ENCODE measurements around the gene RFLNA. TPM values are rescaled to one million over a fixed set of nuclear protein-coding genes. Genes with fewer than 3 reads are reported as not detected.

RFLNA gene
- total and polyA plus RNA-seq, 2 of the 4 experiments (the other 2 are of a cell fraction), result not detected

GRCh38 chr12:124341645-124342069, 46.8 kb downstream of the RFLNA start:
- DNase-seq (no peak), ATAC-seq (ENCODE audit: low read depth) (no peak)
- H3K9me1 ChIP-seq (ENCODE audit: insufficient read depth, low read length), result peaks cover 2% of the 10 kb centered on the region; the same call in 1 of the 2 replicates
- CTCF ChIA-PET, result no interaction called here
- BruUV-seq (replicated peaks), result no TSS peak
- no peak overlapping the region for H2BK120ac ChIP-seq (ENCODE audit: low read depth, low read length)
- H3K4ac ChIP-seq (ENCODE audit: low read depth, low read length), result no peak overlapping the region
- H2BK15ac ChIP-seq (ENCODE audit: low read depth, low read length), result no peak overlapping the region
- no peaks in the 10 kb centered on the region for H3K27me3 ChIP-seq (ENCODE audit: control insufficient read depth, insufficient read depth, low read length)
- no peak overlapping the region for H2AK9ac ChIP-seq (replicated peaks; ENCODE audit: low read depth, low read length, poor library complexity)
- H2BK5ac ChIP-seq (ENCODE audit: low read depth, low read length, poor library complexity, severe bottlenecking), result no peak overlapping the region
- dilution Hi-C loops (cut with HindIII; ENCODE audit: low sequenced_read_pairs, unreplicated experiment) (no loop called here), intact Hi-C loops (cut with micrococcal nuclease) (no loop called here), in situ Hi-C loops (cut with MboI; ENCODE audit: low sequenced_read_pairs) (no loop called here)
- H3K4me3 ChIP-seq (ENCODE audit: insufficient read depth, low read depth, low read length), result no peak overlapping the region
- no peak overlapping the region for H3K9ac ChIP-seq (ENCODE audit: low read depth, low read length)
- H4K91ac ChIP-seq (ENCODE audit: insufficient read depth, low read depth, low read length), result no peak overlapping the region
- no peak overlapping the region for H4K5ac ChIP-seq (ENCODE audit: low read depth, low read length)
- H2AFZ ChIP-seq (replicated peaks; ENCODE audit: low read length, poor library complexity), result no peak overlapping the region
- no peak overlapping the region for H3K14ac ChIP-seq (replicated peaks; ENCODE audit: low read depth, low read length)
- H3K56ac ChIP-seq (ENCODE audit: extremely low read depth, insufficient read depth, low read length), result no peak overlapping the region
- H4K20me1 ChIP-seq (ENCODE audit: insufficient read depth, low read length), result peaks cover 8% of the 10 kb centered on the region; the same call in 1 of the 2 replicates
- H2BK20ac ChIP-seq (ENCODE audit: low read depth, low read length), result no peak overlapping the region
- H3K36me3 ChIP-seq (ENCODE audit: control insufficient read depth, insufficient read depth, low read length), result peaks cover 78% of the 10 kb centered on the region
- no peaks in the 10 kb centered on the region for H3K9me3 ChIP-seq (ENCODE audit: control insufficient read depth, insufficient read depth, low read length)
- TF ChIP-seq USF2 (IDR thresholded peaks at IDR 0.05; ENCODE audit: low read depth, low read length), result no peak
- no peak for TF ChIP-seq NFE2L2 (IDR thresholded peaks at IDR 0.05; ENCODE audit: low read depth, low read length)
- no peak for TF ChIP-seq RCOR1 (IDR thresholded peaks at IDR 0.05; ENCODE audit: insufficient replicate concordance, low read length)
- TF ChIP-seq MAFK (IDR thresholded peaks at IDR 0.05; ENCODE audit: low read depth, low read length), result no peak
- no peak for TF ChIP-seq POLR2A (IDR thresholded peaks at IDR 0.05; ENCODE audit: low read depth, low read length)
- no peak for TF ChIP-seq CTCF (conservative IDR thresholded peaks at IDR 0.05; ENCODE audit: low read depth, low read length)
- TF ChIP-seq ELK1 (IDR thresholded peaks at IDR 0.05; ENCODE audit: borderline replicate concordance, low read depth, low read length), result no peak
- no peak for TF ChIP-seq CEBPB (IDR thresholded peaks at IDR 0.05; ENCODE audit: low read depth, low read length)
- TF ChIP-seq RFX5 (IDR thresholded peaks at IDR 0.05; ENCODE audit: low read depth, low read length), result no peak
- H3K4me1 ChIP-seq (ENCODE audit: control insufficient read depth, insufficient read depth, low read length), result no peaks in the 10 kb centered on the region
- no peak overlapping the region for H3K18ac ChIP-seq (ENCODE audit: low read depth, low read length)
- no peak overlapping the region for H4K8ac ChIP-seq (ENCODE audit: low read depth in 2 of 2, low read length in 2 of 2)
- no peak overlapping the region for H3K27ac ChIP-seq (ENCODE audit: insufficient read depth, low read length)
- no peak overlapping the region for H3K4me2 ChIP-seq (ENCODE audit: low read depth, low read length)
- no peak overlapping the region for H2AK5ac ChIP-seq (ENCODE audit: low read depth, low read length)
- peaks cover 39 to 46% of the 10 kb centered on the region in 2 experiments for H3K79me1 ChIP-seq (ENCODE audit: low read depth in 1 of 2, low read length in 2 of 2)
- POLR2A ChIA-PET (ENCODE audit: unreplicated experiment), result no interaction called here
- H3K23ac ChIP-seq (ENCODE audit: low read depth, low read length), result no peak overlapping the region
- 94% methylated on average over 14 of the region's 27 CpGs; no CpG with 5 or more reads in 1 of the 2 experiments for WGBS, 2 experiments (ENCODE audit: extremely low coverage in 2 of 2, insufficient read length in 1 of 2)

All from IMR-90 (cell line).